ENCODE data around the gene RDH5.

The RDH5 gene

GRCh38 chr12:55696796-55697462 lies 23.3 kb upstream of the RDH5 start:
- no peak for DNase-seq (ENCODE audit: low spot score)

DNA sequence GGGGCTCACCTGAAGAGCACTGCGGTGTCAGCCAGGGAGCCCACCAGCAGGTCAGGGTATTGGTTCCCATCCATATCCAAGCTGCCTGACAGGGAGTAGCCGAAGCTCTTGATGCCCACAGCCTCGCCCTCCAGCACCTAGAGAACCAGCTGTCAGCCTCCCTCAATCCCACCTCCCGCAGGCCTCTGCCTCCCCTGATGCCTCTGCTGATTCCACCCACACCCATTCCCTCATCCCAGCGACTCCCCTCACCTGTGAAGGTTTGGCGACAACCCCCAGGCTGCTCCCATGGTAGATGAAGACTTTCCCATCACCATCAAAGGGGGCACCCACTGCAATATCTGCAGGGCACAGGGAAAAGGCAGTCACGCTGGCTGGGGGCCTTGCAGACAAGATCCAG lies 22.5 kb upstream of the RDH5 start:
- no peak for DNase-seq (ENCODE audit: low spot score)

GRCh38 chr12:55698241-55698955 lies 21.8 kb upstream of the RDH5 start:
- DNase-seq (ENCODE audit: low spot score) = no peak

- no peak for DNase-seq (ENCODE audit: low spot score)
These were observed 21.2 kb upstream of the RDH5 start for GRCh38 chr12:55698965-55699364.

DNA sequence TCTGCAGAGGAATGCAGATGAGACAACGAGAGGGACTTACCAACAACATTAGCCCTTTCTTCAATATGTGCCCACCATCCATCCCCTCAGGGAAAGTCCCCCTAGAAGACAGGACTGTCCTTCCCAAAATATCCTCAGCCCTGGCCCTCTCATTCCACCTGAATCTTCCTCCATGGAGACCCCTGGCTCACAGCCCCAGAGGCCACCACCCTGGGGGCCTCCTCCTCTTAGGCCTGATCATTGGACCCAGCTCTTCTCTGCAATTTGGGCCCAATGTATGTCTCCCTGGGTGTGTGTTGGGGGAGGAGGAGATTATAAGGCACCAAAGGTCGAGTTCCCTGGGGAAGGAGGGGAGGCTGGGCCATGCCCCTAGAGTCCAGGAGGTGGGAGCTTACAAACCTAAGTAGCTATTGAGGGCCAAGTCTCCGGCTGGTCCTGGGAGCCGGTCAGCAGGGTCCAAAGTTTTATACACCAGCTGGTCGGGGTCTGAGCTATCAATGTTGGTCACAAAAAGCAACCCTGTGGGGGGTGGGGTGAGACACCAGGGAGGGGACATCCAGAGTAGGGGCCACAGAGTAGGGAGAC lies 20.6 kb upstream of the RDH5 start:
- no peak for DNase-seq (ENCODE audit: low spot score)

DNA sequence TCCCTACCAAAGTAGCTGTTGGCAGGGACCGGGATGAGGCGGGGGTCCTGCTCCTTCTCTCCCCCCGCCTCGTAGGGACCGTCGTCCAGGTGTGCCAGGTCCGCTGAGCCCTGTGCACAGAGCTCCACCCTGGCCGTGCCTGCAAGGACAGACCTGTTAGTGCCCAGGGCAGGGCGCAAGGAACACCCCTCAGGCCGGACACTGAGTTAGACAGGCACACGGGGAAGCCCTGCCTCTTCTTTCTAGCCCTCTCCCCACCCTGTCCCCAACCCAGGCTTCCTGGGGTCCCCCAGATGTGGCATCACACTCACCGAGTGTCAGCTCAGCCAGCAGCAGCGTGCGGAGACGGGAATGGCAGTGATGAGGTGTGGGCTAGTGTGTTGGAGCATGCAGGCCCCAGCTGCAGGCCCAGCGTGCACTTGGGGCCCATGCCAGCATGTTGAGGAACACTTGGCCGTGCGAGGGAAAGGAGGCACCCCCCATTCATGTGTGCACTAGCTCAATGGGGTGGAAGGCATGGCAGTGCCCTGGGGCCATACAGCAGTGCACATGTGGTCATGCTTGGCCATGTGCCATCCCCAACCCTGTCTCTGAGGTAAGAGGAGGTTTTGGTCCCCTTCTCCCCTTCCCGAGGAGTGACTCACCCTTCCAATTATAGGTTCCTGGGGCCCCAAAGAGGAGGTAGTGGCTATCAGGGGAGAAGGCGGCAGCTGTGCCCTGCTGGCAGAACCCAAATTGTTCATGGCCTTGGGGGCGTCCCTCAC lies 19.8 kb upstream of the RDH5 start:
- DNase-seq (ENCODE audit: low spot score) = no peak

- DNase-seq (ENCODE audit: low spot score) = no peak
These were observed 17.3 kb upstream of the RDH5 start for GRCh38 chr12:55702861-55703260.

- no peak for DNase-seq (ENCODE audit: low spot score)
These were observed 16.9 kb upstream of the RDH5 start for GRCh38 chr12:55703288-55703687.

DNA sequence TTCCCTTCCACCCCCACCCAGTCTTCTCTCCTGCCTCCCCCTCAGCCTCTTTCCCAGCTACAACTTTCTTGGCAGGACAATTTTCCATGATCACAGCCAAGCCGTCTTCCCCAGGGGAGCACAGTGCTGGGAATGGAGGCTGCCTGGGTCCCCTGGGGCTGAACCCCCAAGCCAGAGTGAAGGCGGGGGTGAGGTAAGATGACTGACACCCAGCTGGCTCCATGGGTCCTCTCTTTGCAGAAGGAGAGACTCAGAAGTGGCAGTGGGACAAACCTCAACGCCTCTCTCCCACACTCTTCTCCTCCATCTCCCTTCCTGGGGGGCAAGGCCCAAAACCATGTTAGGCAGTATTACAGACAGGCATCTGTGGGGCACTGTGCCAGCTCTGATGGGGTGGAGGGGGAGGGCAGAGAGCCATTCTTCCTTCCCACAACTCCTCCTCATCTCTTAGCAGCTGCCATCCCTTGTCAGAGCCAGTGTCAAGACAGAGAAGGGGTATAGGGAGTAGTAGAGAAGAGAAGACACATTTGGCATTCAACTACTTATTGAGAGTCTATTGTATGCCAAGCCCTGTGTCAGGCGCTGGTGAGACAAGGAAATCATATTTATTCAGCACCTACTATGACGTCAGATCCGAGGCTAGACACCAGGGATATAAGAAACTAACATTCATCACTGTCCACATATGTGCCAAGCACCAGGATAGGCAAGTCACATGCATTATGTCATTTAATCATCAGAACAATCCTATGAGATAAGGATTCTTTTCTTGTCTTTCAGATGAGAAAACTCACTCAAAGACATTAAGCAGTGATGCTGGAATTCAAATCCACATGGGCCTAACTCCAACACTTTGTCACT lies 16.1 kb upstream of the RDH5 start:
- DNase-seq (ENCODE audit: low spot score) = no peak

DNA sequence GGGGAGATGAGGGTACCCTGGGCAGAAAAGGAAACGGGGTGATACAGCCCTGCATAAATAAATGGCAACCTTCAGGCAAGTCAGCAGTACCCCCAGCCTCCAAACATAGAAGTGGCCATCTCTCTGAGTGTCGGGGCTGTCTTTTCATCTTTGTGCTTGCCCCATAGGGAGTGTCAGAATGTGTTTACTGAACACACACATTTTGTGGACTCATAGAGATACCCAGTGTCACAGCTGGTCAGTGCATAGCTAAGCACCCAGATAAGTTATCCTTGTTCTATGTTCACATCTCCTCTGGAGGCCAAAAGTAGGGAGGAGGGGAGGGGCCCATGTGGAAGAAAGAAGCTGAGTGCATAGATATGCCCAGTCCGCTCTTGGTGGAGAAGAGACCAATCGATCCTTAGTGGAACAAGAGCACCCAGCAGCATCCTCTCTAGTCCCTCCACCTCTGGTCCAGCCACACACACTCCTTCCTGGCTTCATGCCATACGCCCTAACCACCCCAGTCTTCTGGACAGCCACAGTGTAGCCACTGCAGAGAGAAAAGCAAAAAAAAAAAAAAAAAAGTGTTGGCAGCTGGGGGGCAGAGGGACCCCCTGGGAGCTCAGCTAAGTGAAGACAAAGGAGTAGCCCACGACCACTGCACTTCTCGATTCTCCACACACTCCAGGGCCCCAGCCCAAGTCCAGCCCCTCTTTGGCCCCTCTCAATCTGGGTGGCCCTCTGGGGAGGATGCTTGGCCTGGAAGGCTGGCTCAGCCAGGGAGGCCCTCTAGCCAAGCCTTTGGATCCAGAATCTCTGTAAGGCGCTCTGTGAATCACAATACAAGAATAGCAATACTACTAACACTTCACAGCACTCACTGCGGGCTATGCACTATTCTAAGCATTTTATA lies 15.1 kb upstream of the RDH5 start:
- DNase-seq (ENCODE audit: low spot score) = no peak

GRCh38 chr12:55705782-55706402 lies 14.3 kb upstream of the RDH5 start:
- DNase-seq (ENCODE audit: low spot score) = no peak

DNA sequence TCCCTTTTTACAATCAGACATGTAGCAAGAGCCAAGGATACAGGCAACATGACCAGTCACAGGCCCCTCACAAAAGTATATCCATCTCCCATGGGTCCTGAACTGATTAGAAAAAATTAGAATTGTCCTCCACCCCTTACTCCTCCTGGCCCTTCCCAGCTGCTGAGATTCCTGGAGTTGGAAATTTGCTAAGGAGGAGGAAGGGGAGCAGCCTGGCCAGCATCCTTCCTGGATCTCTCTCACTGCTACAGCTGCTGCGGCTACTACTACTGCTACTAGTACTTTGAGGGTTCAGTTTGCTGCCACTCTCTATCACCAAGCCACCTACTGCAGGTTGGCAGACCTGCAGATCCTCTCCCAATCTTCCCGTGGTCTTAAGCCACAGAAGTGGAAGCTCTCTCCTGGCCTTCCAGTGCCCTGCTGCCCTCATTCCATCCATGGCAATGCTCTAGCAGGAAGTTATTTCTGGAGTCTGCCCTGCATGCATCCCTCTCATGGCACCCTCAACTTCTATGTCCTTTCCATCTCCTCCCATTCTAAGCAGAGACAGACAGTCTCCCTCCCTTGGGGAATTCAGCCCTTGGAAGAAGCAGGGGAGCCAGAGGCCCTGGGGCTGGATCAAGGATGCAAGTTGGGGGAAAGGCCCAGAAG lies 13.5 kb upstream of the RDH5 start:
- DNase-seq (ENCODE audit: low spot score) = no peak

- no peak for DNase-seq (ENCODE audit: low spot score)
These were observed 12.9 kb upstream of the RDH5 start for GRCh38 chr12:55707219-55707671.

GRCh38 chr12:55707841-55708694 lies 12.1 kb upstream of the RDH5 start, which contains the start of gene ITGA7:
TSS of gene ITGA7 (minus strand) at chr12:55707904. CDS start at chr12:55707682, 222 bp downstream.
- DNase-seq (ENCODE audit: low spot score) = no peak

- no peak for DNase-seq (ENCODE audit: low spot score)
These were observed 11.4 kb upstream of the RDH5 start for GRCh38 chr12:55708695-55709233.

- DNase-seq (ENCODE audit: low spot score) = no peak
These were observed 8.2 kb upstream of the RDH5 start for GRCh38 chr12:55711786-55712553.

GRCh38 chr12:55712700-55713415 lies 7.3 kb upstream of the RDH5 start:
- no peak for DNase-seq (ENCODE audit: low spot score)

Data from putamen (tissue), 1 donor.